Heart left ventricle (tissue), 13 donors: ENCODE results near the gene PKN1.

Experiments used
- POLR2A ChIP-seq, 2 donors: fragments of 450-650 bp; IDR thresholded peaks; one replicate each; pipeline ENCODE4 v1.6.1; 2017; ENCODE audit warnings: antibody characterized with exemption in 2 of 2, mild to moderate bottlenecking in 2 of 2, moderate library complexity in 2 of 2
- TF ChIP-seq, protein P1 (sequence below), 12 donors: fragments of 200-600 bp; sonication (generic) in 4 of 12; IDR thresholded peaks; one replicate each; pipeline versions ENCODE4 v1.5.0 to v1.8.0; 2018 to 2022; ENCODE audit warnings: antibody characterized with exemption in 12 of 12, mild to moderate bottlenecking in 5 of 12
- donor health status: ischemic (EF 13 %, LVEDD 7.1; RV severe dilation, severe dysfunction).
- donor health status: DM: no; HTN: yes; CAD: no.
- donor health status: DM: no; HTN: no; CAD: no.
- donor health status: ischemic (EF 25% LVEDD 6.9; RV normal size, moderate dysfunction).
- donor health status: ischemic (EF 25% LVEDD 5.7; RV mildly dilated, moderate dysfunction).
- donor health status: ischemic (EF 35%, LVEDD 5.7; RV mildly dilated, moderate dysfunction).
- donor health status: nonischemic (EF 11% LVEDD 7.7; RV severe dilation, severe dysfunction).
- donor health status: DM: yes; HTN: yes; CAD: no.
- donor health status: PGD.
- donor health status: ischemic (EF 29% LVEDD 5.4; RV normal size, mild dysfunction).
- donor health status: nonischemic (EF 23%, LVEDD 6.1; RV moderate dilation, normal function).

DNA sequence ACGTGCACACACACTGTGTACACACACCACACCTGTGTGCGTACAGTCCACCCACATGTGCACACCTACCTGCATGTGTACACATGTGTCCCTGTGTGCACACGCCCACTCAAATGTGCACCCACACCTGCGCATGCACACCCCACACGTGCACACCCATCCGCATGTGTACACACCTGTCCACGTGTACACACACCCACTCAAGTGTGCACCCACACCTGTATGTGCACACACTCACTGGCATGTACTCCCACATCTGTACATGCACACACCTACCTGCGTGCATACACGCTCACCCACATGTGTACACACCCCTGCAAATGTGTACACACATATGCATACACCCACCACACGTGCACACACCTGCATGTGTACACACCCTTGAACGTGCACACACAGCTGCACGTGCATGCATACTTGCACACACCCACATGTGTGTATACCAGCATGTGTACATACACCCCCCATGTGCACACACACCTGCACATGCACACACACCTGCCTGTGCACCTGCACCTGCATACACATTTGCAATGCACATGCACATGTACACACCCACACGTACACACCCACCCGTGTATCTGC, 10.6 kb downstream of the PKN1 start:
- TF ChIP-seq, protein P1, sequence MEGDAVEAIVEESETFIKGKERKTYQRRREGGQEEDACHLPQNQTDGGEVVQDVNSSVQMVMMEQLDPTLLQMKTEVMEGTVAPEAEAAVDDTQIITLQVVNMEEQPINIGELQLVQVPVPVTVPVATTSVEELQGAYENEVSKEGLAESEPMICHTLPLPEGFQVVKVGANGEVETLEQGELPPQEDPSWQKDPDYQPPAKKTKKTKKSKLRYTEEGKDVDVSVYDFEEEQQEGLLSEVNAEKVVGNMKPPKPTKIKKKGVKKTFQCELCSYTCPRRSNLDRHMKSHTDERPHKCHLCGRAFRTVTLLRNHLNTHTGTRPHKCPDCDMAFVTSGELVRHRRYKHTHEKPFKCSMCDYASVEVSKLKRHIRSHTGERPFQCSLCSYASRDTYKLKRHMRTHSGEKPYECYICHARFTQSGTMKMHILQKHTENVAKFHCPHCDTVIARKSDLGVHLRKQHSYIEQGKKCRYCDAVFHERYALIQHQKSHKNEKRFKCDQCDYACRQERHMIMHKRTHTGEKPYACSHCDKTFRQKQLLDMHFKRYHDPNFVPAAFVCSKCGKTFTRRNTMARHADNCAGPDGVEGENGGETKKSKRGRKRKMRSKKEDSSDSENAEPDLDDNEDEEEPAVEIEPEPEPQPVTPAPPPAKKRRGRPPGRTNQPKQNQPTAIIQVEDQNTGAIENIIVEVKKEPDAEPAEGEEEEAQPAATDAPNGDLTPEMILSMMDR (IDR thresholded peaks at IDR 0.05): no peak
- no peak for TF ChIP-seq POLR2A (IDR thresholded peaks at IDR 0.05)
